Natural killer cell treated with Interleukin-12 subunit alpha and Interleukin-12 subunit beta and Interleukin-15 and Interleukin-18, amount 100 ng/mL, for 72 hours (primary cell): ENCODE data around the gene HSF5. TPM values are rescaled to one million over a fixed set of nuclear protein-coding genes. Genes with fewer than 3 reads are reported as not detected.
A peak's percentile ranks its signal among the peaks of the same experiment; 100 is the strongest.

Experiments
- ATAC-seq, 2 donors: fragments of 150-1000 bp; cut with Tn5 transposase in 1 of 2; sonication (Bioruptor Pico), chemical (Tn5 transposase) in 1 of 2; 2 replicates each; pipeline ENCODE4 v1.10.0; 2021
- DNase-seq: peaks from one replicate; pipeline ENCODE4 v3.0.0; 2022; ENCODE audit warnings: low spot score
- H3K27ac Mint-ChIP-seq, 2 donors: 1 replicate in 1 of 2; 2 replicates in 1 of 2; pipeline ENCODE4 v1.8.0; 2022; ENCODE audit warnings: mixed read lengths in 2 of 2, mild to moderate bottlenecking in 1 of 2, moderate library complexity in 1 of 2
- H3K27me3 Mint-ChIP-seq, 2 donors: 1 replicate in 1 of 2; 2 replicates in 1 of 2; pipeline ENCODE4 v1.8.0; 2022; ENCODE audit warnings: mixed read lengths in 2 of 2
- H3K36me3 Mint-ChIP-seq: one replicate; pipeline ENCODE4 v1.8.0; 2022; ENCODE audit warnings: mixed read lengths
- H3K4me1 Mint-ChIP-seq, 2 donors: 1 replicate in 1 of 2; 2 replicates in 1 of 2; pipeline ENCODE4 v1.8.0; 2022; ENCODE audit warnings: low read depth in 2 of 2, mixed read lengths in 2 of 2, mild to moderate bottlenecking in 1 of 2
- H3K4me3 Mint-ChIP-seq: one replicate; pipeline ENCODE4 v1.8.0; 2022; ENCODE audit warnings: mixed read lengths
- H3K9me3 Mint-ChIP-seq: 2 replicates; pipeline ENCODE4 v1.8.0; 2022; ENCODE audit warnings: mixed read lengths
- total RNA-seq, 2 donors: library from RNA; stranded (reverse); gene quantifications; one replicate each; pipeline ENCODE4 v1.2.3, GENCODE V29; 2022

Gene HSF5
- total RNA-seq, 2 donors from 2014 or later = 1.7 to 3.3 TPM

GRCh38 chr17:58528443-58528842 lies 40.2 kb upstream of the HSF5 start:
- peaks cover 12 to 14% of the 10 kb centered on the region in 2 donors for H3K27me3 Mint-ChIP-seq
- no peak overlapping the region for H3K4me3 Mint-ChIP-seq
- DNase-seq (no peak), ATAC-seq (no peak)
- peaks cover 0 to 15% of the 10 kb centered on the region in 2 donors for H3K4me1 Mint-ChIP-seq
- H3K27ac Mint-ChIP-seq = peak overlapping the region in 1 of 2 donors; percentile 4
- no peaks in the 10 kb centered on the region for H3K36me3 Mint-ChIP-seq
- H3K9me3 Mint-ChIP-seq = no peaks in the 10 kb centered on the region

GRCh38 chr17:58527949-58528348 lies 39.7 kb upstream of the HSF5 start:
- Mint-ChIP-seq H3K4me3 (no peak overlapping the region), H3K4me1 (peaks cover 0 to 15% of the 10 kb centered on the region in 2 donors), H3K36me3 (no peaks in the 10 kb centered on the region), H3K9me3 (no peaks in the 10 kb centered on the region), H3K27me3 (peaks cover 7 to 9% of the 10 kb centered on the region in 2 donors), H3K27ac (no peak overlapping the region)
- no peak for ATAC-seq
- no peak for DNase-seq

GRCh38 chr17:58527306-58527705 lies 39.1 kb upstream of the HSF5 start:
- DNase-seq = no peak
- H3K27me3 Mint-ChIP-seq = peaks cover 7 to 8% of the 10 kb centered on the region in 2 donors
- peaks cover 0 to 12% of the 10 kb centered on the region in 2 donors for H3K4me1 Mint-ChIP-seq
- H3K9me3 Mint-ChIP-seq = no peaks in the 10 kb centered on the region
- no peak for ATAC-seq
- H3K27ac Mint-ChIP-seq = no peak overlapping the region
- H3K36me3 Mint-ChIP-seq = no peaks in the 10 kb centered on the region
- H3K4me3 Mint-ChIP-seq = no peak overlapping the region

DNA sequence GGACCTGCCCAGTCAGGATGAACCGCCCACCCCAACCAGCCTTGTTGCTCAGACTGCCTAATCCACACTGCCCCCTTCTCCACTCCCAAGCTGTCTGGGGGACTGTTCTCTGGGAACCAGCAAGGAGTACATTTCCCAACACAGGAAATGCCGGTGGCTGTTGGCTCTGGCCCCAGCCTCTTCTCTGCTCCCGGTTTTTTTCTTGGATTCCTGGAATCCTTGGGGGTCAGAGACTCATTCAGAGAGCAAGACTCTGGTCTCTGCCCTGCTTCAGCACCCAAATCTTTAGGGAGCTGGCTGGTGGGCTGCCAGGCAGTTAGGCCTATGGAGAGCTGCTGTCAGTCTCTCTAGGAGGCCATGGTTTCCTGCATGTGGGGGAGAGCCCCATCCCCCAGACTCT lies 37.0 kb upstream of the HSF5 start:
- Mint-ChIP-seq H3K27me3 (peaks cover 7 to 8% of the 10 kb centered on the region in 2 donors), H3K4me1 (peaks cover 0 to 11% of the 10 kb centered on the region in 2 donors), H3K36me3 (no peaks in the 10 kb centered on the region), H3K27ac (no peak overlapping the region), H3K4me3 (no peak overlapping the region), H3K9me3 (no peaks in the 10 kb centered on the region)
- ATAC-seq (no peak), DNase-seq (no peak)

- Mint-ChIP-seq H3K27ac (no peak overlapping the region), H3K4me3 (no peak overlapping the region), H3K4me1 (peaks cover 6 to 13% of the 10 kb centered on the region in 2 donors)
Measured at GRCh38 chr17:58521680-58522079, 33.5 kb upstream of the HSF5 start.

GRCh38 chr17:58520843-58521430 lies 32.7 kb upstream of the HSF5 start:
- Mint-ChIP-seq H3K27me3 (no peaks in the 10 kb centered on the region), H3K4me3 (no peak overlapping the region), H3K36me3 (no peaks in the 10 kb centered on the region), H3K27ac (no peak overlapping the region), H3K4me1 (peaks cover 13 to 20% of the 10 kb centered on the region in 2 donors), H3K9me3 (no peaks in the 10 kb centered on the region)
- no peak for DNase-seq
- ATAC-seq = no peak

More at GRCh38 chr17:58521680-58522079, 33.5 kb upstream of the HSF5 start:
- Mint-ChIP-seq H3K36me3 (no peaks in the 10 kb centered on the region), H3K9me3 (no peaks in the 10 kb centered on the region), H3K27me3 (no peaks in the 10 kb centered on the region)
- DNase-seq (no peak), ATAC-seq (no peak)

GRCh38 chr17:58517928-58518609 lies 29.9 kb upstream of the HSF5 start:
- Mint-ChIP-seq H3K9me3 (no peaks in the 10 kb centered on the region), H3K4me3 (peak overlapping the region; percentile 97), H3K36me3 (no peaks in the 10 kb centered on the region), H3K27me3 (no peaks in the 10 kb centered on the region), H3K4me1 (peaks cover 31 to 38% of the 10 kb centered on the region in 2 donors), H3K27ac (peak overlapping the region; percentile 95 to 98)
- ATAC-seq (peak; percentile 93 to 94), DNase-seq (peak; percentile 100)

DNA sequence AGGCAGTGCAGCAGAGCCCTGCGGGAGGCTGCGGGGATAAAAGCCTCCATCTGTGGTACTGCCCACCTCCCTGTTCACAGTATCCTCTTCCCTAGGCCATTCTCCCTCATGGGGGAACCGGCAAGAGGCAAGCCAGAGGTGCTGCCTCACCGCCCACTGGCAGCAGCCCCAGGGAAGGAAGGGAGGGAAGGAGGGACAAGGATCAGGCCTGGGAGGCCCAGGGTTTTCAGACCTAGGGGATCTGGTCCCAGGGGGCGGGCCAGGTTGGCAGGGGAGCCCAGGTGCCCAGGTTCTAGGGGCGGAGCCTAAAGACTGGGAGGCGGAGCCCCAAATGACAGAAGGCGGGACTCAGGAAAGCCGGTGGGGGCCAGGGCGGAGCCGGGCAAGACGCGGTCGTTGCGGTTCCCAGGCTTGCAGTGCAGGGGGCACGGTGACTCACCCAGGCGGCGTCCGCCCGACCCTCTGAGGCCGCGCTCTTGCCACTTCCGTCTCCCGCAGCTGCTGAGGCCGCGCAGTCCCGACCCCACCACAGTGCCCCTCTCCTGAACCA lies 29.2 kb upstream of the HSF5 start:
- no peak for ATAC-seq
- Mint-ChIP-seq H3K27me3 (no peaks in the 10 kb centered on the region), H3K9me3 (no peaks in the 10 kb centered on the region), H3K4me3 (peak overlapping the region; percentile 97), H3K36me3 (no peaks in the 10 kb centered on the region), H3K4me1 (peaks cover 35 to 43% of the 10 kb centered on the region in 2 donors), H3K27ac (peak overlapping the region; percentile 95 to 98)
- no peak for DNase-seq

DNA sequence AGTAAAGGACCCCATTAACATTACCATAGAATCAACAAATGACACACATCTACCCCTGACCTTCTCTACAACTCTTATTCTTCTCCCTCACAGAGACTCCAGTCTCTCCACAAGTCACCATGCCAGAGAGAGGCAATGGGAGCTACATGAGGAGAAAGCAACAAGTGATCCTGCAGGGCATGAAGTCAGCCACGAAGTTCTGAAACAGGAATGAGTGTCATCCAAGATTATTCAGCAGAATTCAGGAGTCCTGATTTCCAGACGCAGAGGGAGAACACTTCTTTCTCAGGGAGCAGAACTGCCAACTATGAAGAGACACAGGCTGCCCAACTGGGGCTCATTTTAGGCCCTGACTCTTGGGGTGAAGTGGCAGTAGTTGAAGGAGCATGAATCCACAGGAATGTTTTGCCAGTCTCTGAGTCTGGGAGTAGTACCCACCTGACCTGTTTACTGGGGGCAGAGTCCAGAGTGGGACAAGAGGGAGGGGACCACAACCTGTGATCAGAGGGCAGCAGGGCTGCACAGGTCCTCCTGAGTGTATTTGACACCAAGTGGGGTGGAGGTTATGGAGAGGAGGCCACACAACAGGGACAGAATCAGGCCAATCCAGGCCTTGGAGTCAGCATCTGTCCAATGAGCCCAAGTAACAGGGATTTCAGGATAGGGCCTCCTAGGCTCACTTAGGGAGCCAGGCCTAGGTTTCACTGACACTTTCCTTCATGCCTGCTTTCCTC lies 28.6 kb upstream of the HSF5 start:
- Mint-ChIP-seq H3K4me3 (peak overlapping the region; percentile 97), H3K4me1 (peaks cover 40 to 43% of the 10 kb centered on the region in 2 donors), H3K36me3 (peaks cover 2% of the 10 kb centered on the region), H3K9me3 (no peaks in the 10 kb centered on the region), H3K27me3 (no peaks in the 10 kb centered on the region), H3K27ac (peak overlapping the region; percentile 95 to 98)
- ATAC-seq = no peak
- no peak for DNase-seq

DNA sequence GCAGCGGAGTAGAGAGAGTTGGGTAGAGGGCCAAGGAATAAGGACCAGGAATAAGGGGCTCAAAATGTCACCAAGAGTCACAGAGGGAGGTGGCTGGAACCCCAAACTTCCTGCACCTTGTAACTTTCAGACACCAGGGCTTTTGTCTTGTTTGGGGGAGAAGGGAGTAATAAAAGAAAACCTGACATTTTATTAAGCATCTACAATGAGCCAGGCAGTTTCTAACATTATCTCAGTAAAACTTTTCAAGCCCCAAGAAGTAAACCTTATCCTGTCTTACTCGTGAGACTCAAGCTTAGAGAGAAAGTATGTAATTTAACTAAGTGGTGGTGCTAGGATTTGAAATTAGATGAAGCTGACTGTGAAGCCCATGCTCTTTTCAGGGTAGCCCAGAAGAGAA lies 27.1 kb upstream of the HSF5 start:
- no peaks in the 10 kb centered on the region for H3K27me3 Mint-ChIP-seq
- peaks cover 16% of the 10 kb centered on the region for H3K36me3 Mint-ChIP-seq
- no peaks in the 10 kb centered on the region for H3K9me3 Mint-ChIP-seq
- DNase-seq = no peak
- no peak for ATAC-seq
- H3K4me3 Mint-ChIP-seq = peak overlapping the region; percentile 97
- H3K27ac Mint-ChIP-seq = peak overlapping the region; percentile 95 to 98
- H3K4me1 Mint-ChIP-seq = peaks cover 47 to 48% of the 10 kb centered on the region in 2 donors

DNA sequence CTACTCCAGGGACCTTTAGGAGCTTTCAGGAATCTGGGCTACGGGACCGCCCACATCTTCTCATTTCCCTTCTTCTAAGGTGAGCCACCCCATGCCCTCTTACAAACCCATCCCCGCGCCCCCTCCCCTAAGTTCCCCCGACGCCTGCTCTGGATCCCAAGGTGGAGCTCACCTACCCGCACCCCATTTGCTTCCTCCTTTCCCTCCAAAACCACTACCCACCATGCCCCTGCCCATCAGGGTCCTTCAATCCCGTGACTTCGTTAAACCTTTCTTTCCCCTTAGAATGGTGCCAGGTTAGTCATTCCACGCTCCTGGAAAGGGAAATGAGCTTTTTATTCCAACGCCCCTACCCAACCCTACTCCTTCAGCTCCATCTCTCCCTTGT lies 26.6 kb upstream of the HSF5 start:
- ATAC-seq = no peak

DNA sequence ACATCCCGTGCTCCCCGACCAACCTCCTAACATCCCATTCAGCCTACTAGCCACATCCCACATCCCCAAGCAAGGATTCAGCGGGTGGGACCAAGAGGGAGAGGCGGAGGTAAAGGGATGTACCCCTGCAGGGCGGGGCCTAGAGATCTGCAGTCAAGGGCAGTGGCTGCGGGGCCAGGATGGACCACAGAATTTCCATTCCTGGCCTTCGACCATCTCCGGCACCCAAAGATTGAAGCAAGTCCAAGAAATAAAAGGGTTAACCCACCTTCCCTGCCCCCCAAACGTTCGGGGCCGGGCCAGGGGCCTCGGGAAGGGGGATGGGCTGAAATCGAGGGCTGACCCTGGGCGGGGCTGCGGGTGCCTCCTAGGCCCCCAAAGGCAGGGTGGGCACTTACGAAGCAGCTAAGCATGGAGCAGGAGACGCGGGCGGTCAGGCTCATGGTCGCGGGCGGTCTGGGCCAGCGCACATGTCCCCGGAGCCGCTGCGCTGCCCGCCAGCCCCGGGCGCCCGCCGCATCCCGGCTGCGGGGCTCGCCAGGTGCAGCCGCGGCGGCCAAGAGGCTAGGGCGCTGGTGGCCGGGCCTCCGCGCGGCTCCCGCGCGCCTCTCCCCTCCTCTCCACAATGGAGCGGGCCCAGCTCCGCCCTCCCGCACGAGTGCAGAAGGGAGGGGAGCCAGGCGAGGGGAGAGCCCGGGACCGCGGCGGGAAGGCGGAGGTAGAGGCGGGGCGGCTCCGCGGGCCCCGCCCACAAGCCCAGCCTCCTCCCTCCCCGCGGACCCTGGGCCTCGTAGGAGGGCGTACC lies 26.0 kb upstream of the HSF5 start, which contains the start of gene MTMR4:
MTMR4 (minus strand) TSS at position 674 of the 805 bp plus-strand sequence; CDS start at position 443, 231 bp downstream.
- H3K4me3 Mint-ChIP-seq = peak within 1 kb of the TSS; percentile 97
- no peaks in the 10 kb centered on the region for H3K9me3 Mint-ChIP-seq
- peaks cover 51% of the 10 kb centered on the region in 2 donors for H3K4me1 Mint-ChIP-seq
- H3K27me3 Mint-ChIP-seq = no peaks in the 10 kb centered on the region
- DNase-seq (peak; percentile 90), ATAC-seq (peak; percentile 33 to 46)
- H3K27ac Mint-ChIP-seq = peak within 1 kb of the TSS; percentile 95 to 98
- H3K36me3 Mint-ChIP-seq = peaks cover 24% of the 10 kb centered on the region

More for the DNA sequence above, 26.6 kb upstream of the HSF5 start:
- Mint-ChIP-seq H3K4me1 (peaks cover 51% of the 10 kb centered on the region in 2 donors), H3K4me3 (peak overlapping the region; percentile 97), H3K27ac (peak overlapping the region; percentile 95 to 98), H3K27me3 (no peaks in the 10 kb centered on the region), H3K9me3 (no peaks in the 10 kb centered on the region), H3K36me3 (peaks cover 21% of the 10 kb centered on the region)
- DNase-seq = no peak
